Erythroblast (primary cell): ENCODE data around the gene CATSPER4.

Experiments
- GATA1 ChIP-seq: IDR thresholded peaks from 2 replicates; pipeline ENCODE4 v1.6.1; 2011; ENCODE audit warnings: low read depth, mild to moderate bottlenecking, control low read depth, low read length, moderate library complexity
- POLR2A ChIP-seq: IDR thresholded peaks from 2 replicates; pipeline ENCODE4 v1.6.1; 2011; ENCODE audit warnings: mild to moderate bottlenecking, low read length

DNA sequence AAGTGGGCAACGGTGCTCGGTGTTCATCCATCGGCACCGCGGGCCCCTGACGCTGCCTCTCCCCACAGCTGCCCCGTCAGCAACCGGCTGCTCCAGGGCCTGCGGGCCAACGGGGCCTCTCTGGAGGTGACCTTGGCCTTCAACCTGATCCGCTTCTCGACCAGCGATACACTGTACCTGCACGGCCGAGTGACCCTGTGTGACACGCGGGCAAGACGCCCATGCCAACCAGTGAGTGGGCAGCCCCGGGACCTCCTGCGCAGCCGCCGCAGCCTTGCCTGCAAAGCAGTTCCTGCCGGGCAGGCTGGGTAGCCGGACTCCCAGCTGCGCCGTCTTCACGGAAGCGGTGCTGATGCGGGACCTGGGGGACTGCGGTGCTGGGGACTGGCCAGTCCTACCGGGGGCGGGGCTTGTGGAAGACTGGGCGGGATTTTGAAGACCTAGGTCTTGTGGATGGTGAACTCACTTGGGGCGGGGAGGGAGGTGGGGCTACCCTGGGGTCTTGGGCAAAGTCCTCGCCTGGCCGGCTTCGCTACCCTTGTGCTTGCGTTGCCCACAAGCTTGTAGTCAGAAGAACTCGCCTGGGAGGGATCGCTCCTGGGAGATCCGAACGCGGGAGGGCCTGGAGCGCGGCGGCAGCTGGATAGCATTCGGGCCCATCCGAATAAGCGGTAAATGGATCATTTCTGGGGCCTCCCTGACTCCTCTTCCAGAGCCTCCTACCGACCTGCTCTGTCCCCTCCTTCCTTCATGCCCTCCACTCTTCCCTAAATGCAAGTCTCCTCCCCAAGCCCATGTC, 34.8 kb downstream of the CATSPER4 start:
- TF ChIP-seq POLR2A (no peak), GATA1 (no peak)
